Ovary (tissue), 3 donors: ENCODE results near the gene SOST.

Experiments
- CTCF ChIP-seq, 3 donors: fragments of 450-650 bp in 2 of 3; fragments of 200-600 bp in 1 of 3; IDR thresholded peaks; one replicate each; pipeline versions ENCODE4 v1.5.1 to v1.8.0; 2016 to 2022; ENCODE audit warnings: antibody characterized with exemption in 3 of 3, mild to moderate bottlenecking in 1 of 3
- EP300 ChIP-seq: sonication (generic); formaldehyde crosslinking; IDR thresholded peaks from one replicate; pipeline ENCODE4 v1.6.1; 2017; ENCODE audit warnings: antibody characterized with exemption
- POLR2A ChIP-seq: fragments of 450-650 bp; IDR thresholded peaks from one replicate; pipeline ENCODE4 v1.6.1; 2017; ENCODE audit warnings: antibody characterized with exemption, mild to moderate bottlenecking, moderate library complexity
- donor health status: DM: no; HTN: no; CAD: no.

GRCh38 chr17:43710101-43710500 is 48.5 kb downstream of the SOST start:
- no peak for TF ChIP-seq EP300
- TF ChIP-seq POLR2A = no peak
- TF ChIP-seq CTCF (IDR thresholded peaks at IDR 0.05) = no peak
